Measurements from ENCODE around the gene CXCR3. TPM values are rescaled to one million over a fixed set of nuclear protein-coding genes. Genes with fewer than 3 reads are reported as not detected.

Gene CXCR3
- total RNA-seq, 1 donor from 2014 or later = not detected

GRCh38 chrX:71661919-71662318 is 43.6 kb upstream of the CXCR3 start:
- DNase-seq (ENCODE audit: low read depth) = no peak
- TF ChIP-seq CTCF (conservative IDR thresholded peaks at IDR 0.05; ENCODE audit: low read depth, low read length) = no peak
- H3K4me3 ChIP-seq (ENCODE audit: low read depth, low read length) = no peak overlapping the region

GRCh38 chrX:71660562-71661416 is 42.5 kb upstream of the CXCR3 start:
- no peak for DNase-seq (ENCODE audit: low read depth)
- TF ChIP-seq CTCF (conservative IDR thresholded peaks at IDR 0.05; ENCODE audit: low read depth, low read length) = no peak
- no peak overlapping the region for H3K4me3 ChIP-seq (ENCODE audit: low read depth, low read length)

- no peak overlapping the region for H3K4me3 ChIP-seq (ENCODE audit: low read depth, low read length)
- no peak for TF ChIP-seq CTCF (conservative IDR thresholded peaks at IDR 0.05; ENCODE audit: low read depth, low read length)
- no peak for DNase-seq (ENCODE audit: low read depth)
Measured at GRCh38 chrX:71659959-71660358, 41.6 kb upstream of the CXCR3 start.

GRCh38 chrX:71659342-71659741 is 41.0 kb upstream of the CXCR3 start:
- DNase-seq (ENCODE audit: low read depth) = no peak
- no peak for TF ChIP-seq CTCF (conservative IDR thresholded peaks at IDR 0.05; ENCODE audit: low read depth, low read length)
- no peak overlapping the region for H3K4me3 ChIP-seq (ENCODE audit: low read depth, low read length)

GRCh38 chrX:71657267-71657666 is 39.0 kb upstream of the CXCR3 start:
- DNase-seq (ENCODE audit: low read depth) = no peak
- TF ChIP-seq CTCF (conservative IDR thresholded peaks at IDR 0.05; ENCODE audit: low read depth, low read length) = no peak
- no peak overlapping the region for H3K4me3 ChIP-seq (ENCODE audit: low read depth, low read length)

GRCh38 chrX:71653344-71653743 is 35.0 kb upstream of the CXCR3 start:
- no peak overlapping the region for H3K4me3 ChIP-seq (ENCODE audit: low read depth, low read length)
- TF ChIP-seq CTCF (conservative IDR thresholded peaks at IDR 0.05; ENCODE audit: low read depth, low read length) = no peak
- DNase-seq (ENCODE audit: low read depth) = no peak

GRCh38 chrX:71652405-71652804 is 34.1 kb upstream of the CXCR3 start:
- TF ChIP-seq CTCF (conservative IDR thresholded peaks at IDR 0.05; ENCODE audit: low read depth, low read length) = peak; percentile 60
- no peak overlapping the region for H3K4me3 ChIP-seq (ENCODE audit: low read depth, low read length)
- no peak for DNase-seq (ENCODE audit: low read depth)

Data from epithelial cell of proximal tubule (primary cell).